Osteoblast (primary cell): ENCODE data around the gene PLCG2. TPM values are rescaled to one million over a fixed set of nuclear protein-coding genes. Genes with fewer than 3 reads are reported as not detected.
A peak's percentile ranks its signal among the peaks of the same experiment; 100 is the strongest.

Experiments used
- DNase-seq: peaks from one replicate; pipeline ENCODE4 v3.0.0; 2011; ENCODE audit warnings: low spot score, mixed read lengths; ENCODE audit not compliant: insufficient read length; ENCODE audit errors: missing footprints
- H2AFZ ChIP-seq: 2 replicates; pipeline ENCODE4 v1.6.0; 2011; ENCODE audit warnings: mild to moderate bottlenecking, low read length
- H3K27ac ChIP-seq: 2 replicates; pipeline ENCODE4 v1.5.1; 2011; ENCODE audit warnings: mild to moderate bottlenecking, low read depth, low read length, moderate library complexity
- H3K27me3 ChIP-seq: 2 replicates; pipeline ENCODE4 v1.6.0; 2012; ENCODE audit warnings: mild to moderate bottlenecking, control low read depth, inconsistent platforms, low read length, moderate library complexity; ENCODE audit not compliant: insufficient read depth
- H3K36me3 ChIP-seq: 2 replicates; pipeline ENCODE4 v1.5.1; 2011; ENCODE audit warnings: mild to moderate bottlenecking, low read length, control low read depth, moderate library complexity; ENCODE audit not compliant: insufficient read depth
- H3K4me1 ChIP-seq: 2 replicates; pipeline ENCODE4 v1.5.1; 2011; ENCODE audit warnings: mild to moderate bottlenecking, low read length, control low read depth, moderate library complexity; ENCODE audit not compliant: insufficient read depth
- H3K4me2 ChIP-seq: 2 replicates; pipeline ENCODE4 v1.6.0; 2011; ENCODE audit warnings: mild to moderate bottlenecking, low read length; ENCODE audit not compliant: insufficient read depth
- H3K4me3 ChIP-seq: fragments of 200-600 bp; sonication (generic); 3 replicates; pipeline ENCODE4 v1.5.1; 2012; ENCODE audit warnings: mild to moderate bottlenecking, low read length, inconsistent platforms; ENCODE audit not compliant: insufficient read depth
- H3K79me2 ChIP-seq: 2 replicates; pipeline ENCODE4 v1.6.0; 2012; ENCODE audit warnings: mild to moderate bottlenecking, low read length, control low read depth, inconsistent platforms; ENCODE audit not compliant: insufficient read depth
- H3K9me3 ChIP-seq: 2 replicates; pipeline ENCODE4 v1.5.1; 2011; ENCODE audit warnings: low read depth, low read length, control low read depth
- H4K20me1 ChIP-seq: 2 replicates; pipeline ENCODE4 v1.6.0; 2012; ENCODE audit warnings: mild to moderate bottlenecking, low read length, control low read depth; ENCODE audit not compliant: insufficient read depth
- total RNA-seq: library from RNA; depleted of rRNA; stranded (reverse); fragments of >200 nt; gene quantifications from 2 replicates; pipeline ENCODE4 v1.2.3, GENCODE V29; 2012
- TF ChIP-seq, protein P1 (sequence below): IDR thresholded peaks from 2 replicates; pipeline ENCODE4 v1.5.1; 2011; ENCODE audit warnings: mild to moderate bottlenecking, low read depth, low read length, moderate library complexity; ENCODE audit errors: extremely low read depth

Gene PLCG2
- total RNA-seq, 1 donor = 1.1 TPM

DNA sequence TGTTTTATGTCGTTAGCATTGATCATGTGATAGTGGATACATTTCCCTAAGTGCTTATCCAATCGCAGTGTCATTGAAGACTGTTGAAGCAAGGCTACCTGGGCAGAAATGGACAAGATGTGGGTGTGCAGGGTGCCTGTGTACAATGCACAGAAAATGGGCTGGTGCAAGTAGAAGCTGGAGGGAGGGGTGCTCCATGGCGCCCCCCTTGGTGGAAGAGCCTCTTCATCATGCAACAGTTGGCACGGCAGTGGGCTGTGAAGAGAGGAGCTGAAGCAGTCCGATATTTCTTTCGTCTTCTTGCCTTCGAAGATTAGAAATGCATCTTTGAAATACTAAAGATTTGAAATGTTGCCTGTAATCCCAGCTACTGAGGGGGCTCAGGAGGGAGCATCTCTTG, 100.5 kb downstream of the PLCG2 start:
- Histone ChIP-seq H3K4me3 (no peak overlapping the region), H3K27me3 (no peaks in the 10 kb centered on the region), H3K9me3 (no peaks in the 10 kb centered on the region), H3K36me3 (no peaks in the 10 kb centered on the region), H4K20me1 (no peaks in the 10 kb centered on the region), H3K79me2 (no peaks in the 10 kb centered on the region), H3K4me2 (no peak overlapping the region), H3K4me1 (no peaks in the 10 kb centered on the region), H2AFZ (no peak overlapping the region), H3K27ac (no peak overlapping the region)
- TF ChIP-seq, protein P1, sequence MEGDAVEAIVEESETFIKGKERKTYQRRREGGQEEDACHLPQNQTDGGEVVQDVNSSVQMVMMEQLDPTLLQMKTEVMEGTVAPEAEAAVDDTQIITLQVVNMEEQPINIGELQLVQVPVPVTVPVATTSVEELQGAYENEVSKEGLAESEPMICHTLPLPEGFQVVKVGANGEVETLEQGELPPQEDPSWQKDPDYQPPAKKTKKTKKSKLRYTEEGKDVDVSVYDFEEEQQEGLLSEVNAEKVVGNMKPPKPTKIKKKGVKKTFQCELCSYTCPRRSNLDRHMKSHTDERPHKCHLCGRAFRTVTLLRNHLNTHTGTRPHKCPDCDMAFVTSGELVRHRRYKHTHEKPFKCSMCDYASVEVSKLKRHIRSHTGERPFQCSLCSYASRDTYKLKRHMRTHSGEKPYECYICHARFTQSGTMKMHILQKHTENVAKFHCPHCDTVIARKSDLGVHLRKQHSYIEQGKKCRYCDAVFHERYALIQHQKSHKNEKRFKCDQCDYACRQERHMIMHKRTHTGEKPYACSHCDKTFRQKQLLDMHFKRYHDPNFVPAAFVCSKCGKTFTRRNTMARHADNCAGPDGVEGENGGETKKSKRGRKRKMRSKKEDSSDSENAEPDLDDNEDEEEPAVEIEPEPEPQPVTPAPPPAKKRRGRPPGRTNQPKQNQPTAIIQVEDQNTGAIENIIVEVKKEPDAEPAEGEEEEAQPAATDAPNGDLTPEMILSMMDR = peak; percentile 16
- no peak for DNase-seq

DNA sequence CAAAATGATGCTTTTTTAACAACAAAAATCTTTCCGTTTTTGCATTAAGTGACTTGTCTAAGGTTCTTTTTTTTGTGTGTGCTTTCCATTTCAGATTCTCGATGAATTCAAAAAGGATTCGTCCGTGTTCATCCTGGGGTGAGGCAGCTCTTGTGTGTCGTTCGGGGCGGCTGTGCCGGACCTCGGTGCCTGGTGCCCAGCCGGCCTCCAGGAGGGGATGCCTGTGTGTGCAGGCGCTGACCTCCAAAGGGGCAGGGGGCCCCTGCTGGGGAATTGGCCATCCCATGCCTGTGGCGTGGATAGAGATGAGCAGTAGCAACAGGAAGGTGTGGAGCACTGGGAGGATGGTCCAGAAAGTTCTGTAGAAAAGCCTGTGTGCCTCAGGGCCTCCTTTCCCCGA, 101.7 kb downstream of the PLCG2 start:
- TF ChIP-seq, protein P1 = no peak
- H3K36me3 ChIP-seq = no peaks in the 10 kb centered on the region
- H2AFZ ChIP-seq = no peak overlapping the region
- H3K79me2 ChIP-seq = no peaks in the 10 kb centered on the region
- H3K4me1 ChIP-seq = no peaks in the 10 kb centered on the region
- H3K4me3 ChIP-seq = no peak overlapping the region
- no peak for DNase-seq
- H3K4me2 ChIP-seq = no peak overlapping the region
- H3K27ac ChIP-seq = no peak overlapping the region
- H4K20me1 ChIP-seq = no peaks in the 10 kb centered on the region
- H3K27me3 ChIP-seq = no peaks in the 10 kb centered on the region
- H3K9me3 ChIP-seq = no peaks in the 10 kb centered on the region

DNA sequence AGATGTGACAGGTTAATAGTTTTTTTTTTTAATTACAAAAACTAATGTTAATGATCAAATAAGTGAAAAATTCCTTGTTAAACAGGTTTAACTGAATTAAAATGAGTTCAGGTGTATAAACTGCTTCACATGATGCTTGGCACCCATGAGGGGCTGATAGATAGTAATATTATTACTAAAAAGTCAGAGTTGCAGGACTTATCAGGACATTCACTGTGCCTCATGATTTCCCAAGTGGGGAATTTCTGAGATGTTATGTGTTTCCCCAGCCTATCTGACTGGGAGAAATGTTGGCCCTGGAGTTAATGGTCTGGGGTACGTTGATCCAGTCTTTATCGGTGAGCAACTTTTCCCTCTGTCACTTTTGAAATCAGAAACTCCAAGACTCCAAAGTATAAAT, 102.1 kb downstream of the PLCG2 start:
- Histone ChIP-seq H4K20me1 (no peaks in the 10 kb centered on the region), H3K4me1 (no peaks in the 10 kb centered on the region), H3K36me3 (no peaks in the 10 kb centered on the region), H3K9me3 (no peaks in the 10 kb centered on the region), H3K27ac (no peak overlapping the region), H3K4me3 (no peak overlapping the region), H3K27me3 (peaks cover 1% of the 10 kb centered on the region), H3K79me2 (no peaks in the 10 kb centered on the region), H2AFZ (no peak overlapping the region), H3K4me2 (no peak overlapping the region)
- TF ChIP-seq, protein P1 = no peak
- DNase-seq = no peak

DNA sequence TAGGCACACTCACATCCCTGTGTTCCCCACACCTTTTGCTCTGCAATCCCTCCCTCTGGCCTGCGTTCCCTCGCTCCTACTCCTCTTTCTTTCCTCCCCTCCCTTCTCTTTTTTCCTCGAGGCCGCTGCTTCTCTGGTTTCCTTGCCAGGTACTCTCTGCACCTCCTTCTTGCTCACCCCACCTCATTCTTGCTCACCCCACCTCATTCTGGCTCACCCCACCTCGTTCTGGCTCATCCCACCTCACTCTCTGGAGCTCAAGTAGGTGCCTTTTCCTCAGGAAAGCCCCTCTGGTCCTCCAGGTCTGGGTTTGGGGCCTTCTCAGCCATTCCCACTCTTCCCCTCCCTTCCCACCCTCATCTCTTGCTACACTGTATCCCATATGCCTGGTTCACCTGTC, 103.5 kb downstream of the PLCG2 start:
- no peaks in the 10 kb centered on the region for H3K36me3 ChIP-seq

More for the DNA sequence above, 103.5 kb downstream of the PLCG2 start:
- Histone ChIP-seq H3K79me2 (no peaks in the 10 kb centered on the region), H3K9me3 (no peaks in the 10 kb centered on the region), H3K27ac (no peak overlapping the region), H3K4me3 (no peak overlapping the region), H3K4me2 (no peak overlapping the region), H2AFZ (no peak overlapping the region), H3K4me1 (no peaks in the 10 kb centered on the region), H4K20me1 (no peaks in the 10 kb centered on the region), H3K27me3 (peaks cover 3% of the 10 kb centered on the region)
- TF ChIP-seq, protein P1 = no peak
- no peak for DNase-seq
